Measurements from ENCODE around the gene CORO7.

GRCh38 chr16:4408323-4408690, 8.1 kb downstream of the CORO7 start:
- TF ChIP-seq, protein P1, sequence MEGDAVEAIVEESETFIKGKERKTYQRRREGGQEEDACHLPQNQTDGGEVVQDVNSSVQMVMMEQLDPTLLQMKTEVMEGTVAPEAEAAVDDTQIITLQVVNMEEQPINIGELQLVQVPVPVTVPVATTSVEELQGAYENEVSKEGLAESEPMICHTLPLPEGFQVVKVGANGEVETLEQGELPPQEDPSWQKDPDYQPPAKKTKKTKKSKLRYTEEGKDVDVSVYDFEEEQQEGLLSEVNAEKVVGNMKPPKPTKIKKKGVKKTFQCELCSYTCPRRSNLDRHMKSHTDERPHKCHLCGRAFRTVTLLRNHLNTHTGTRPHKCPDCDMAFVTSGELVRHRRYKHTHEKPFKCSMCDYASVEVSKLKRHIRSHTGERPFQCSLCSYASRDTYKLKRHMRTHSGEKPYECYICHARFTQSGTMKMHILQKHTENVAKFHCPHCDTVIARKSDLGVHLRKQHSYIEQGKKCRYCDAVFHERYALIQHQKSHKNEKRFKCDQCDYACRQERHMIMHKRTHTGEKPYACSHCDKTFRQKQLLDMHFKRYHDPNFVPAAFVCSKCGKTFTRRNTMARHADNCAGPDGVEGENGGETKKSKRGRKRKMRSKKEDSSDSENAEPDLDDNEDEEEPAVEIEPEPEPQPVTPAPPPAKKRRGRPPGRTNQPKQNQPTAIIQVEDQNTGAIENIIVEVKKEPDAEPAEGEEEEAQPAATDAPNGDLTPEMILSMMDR (IDR thresholded peaks at IDR 0.05) = no peak
- TF ChIP-seq EP300 (IDR thresholded peaks at IDR 0.05) = no peak
- TF ChIP-seq POLR2A (IDR thresholded peaks at IDR 0.05) = no peak

Data from ovary (tissue), 3 donors.